GM23338 (cell line): ENCODE measurements around the gene FAM13A. TPM values are rescaled to one million over a fixed set of nuclear protein-coding genes. Genes with fewer than 3 reads are reported as not detected.

ENCODE experiments used
- ATAC-seq: fragments of 200-7000 bp; cut with Tn5 transposase; 3 replicates; pipeline ENCODE4 v1.9.1; 2020
- DNase-seq: peaks from one replicate; pipeline ENCODE4 v3.0.0-alpha.2; 2015; ENCODE audit warnings: low spot score
- H2AFZ ChIP-seq: fragments of 200-600 bp; sonication (generic); 2 replicates; pipeline ENCODE4 v1.8.0; 2016; ENCODE audit warnings: antibody characterized with exemption, mild to moderate bottlenecking, moderate library complexity
- H3F3A ChIP-seq: fragments of 200-600 bp; sonication (generic); replicated peaks from 2 replicates; pipeline ENCODE4 v1.8.0; 2017; ENCODE audit warnings: antibody characterized with exemption, mixed run types, low read depth
- H3K27ac ChIP-seq: fragments of 200-600 bp; sonication (generic); 2 replicates; pipeline ENCODE4 v1.6.1; 2016; ENCODE audit warnings: low read depth
- H3K27me3 ChIP-seq: fragments of 200-600 bp; sonication (generic); 2 replicates; pipeline ENCODE4 v1.8.0; 2016; ENCODE audit warnings: mild to moderate bottlenecking, mixed run types, moderate library complexity; ENCODE audit not compliant: insufficient read depth
- H3K36me3 ChIP-seq: fragments of 200-600 bp; sonication (generic); 2 replicates; pipeline ENCODE4 v1.8.0; 2016; ENCODE audit warnings: mild to moderate bottlenecking; ENCODE audit not compliant: insufficient read depth
- H3K4me1 ChIP-seq: fragments of 200-600 bp; sonication (generic); 2 replicates; pipeline ENCODE4 v1.8.0; 2016; ENCODE audit warnings: mild to moderate bottlenecking, moderate library complexity; ENCODE audit not compliant: insufficient read depth
- H3K4me2 ChIP-seq: fragments of 200-600 bp; sonication (generic); 2 replicates; pipeline ENCODE4 v1.7.1; 2017; ENCODE audit warnings: mixed run types
- H3K4me3 ChIP-seq: fragments of 200-600 bp; sonication (generic); 2 replicates; pipeline ENCODE4 v1.6.1; 2016; ENCODE audit warnings: mixed run types
- H3K79me2 ChIP-seq: fragments of 200-600 bp; sonication (generic); replicated peaks from 2 replicates; pipeline ENCODE4 v1.8.0; 2017; ENCODE audit warnings: mild to moderate bottlenecking; ENCODE audit not compliant: insufficient read depth
- H3K9me2 ChIP-seq: fragments of 200-600 bp; sonication (generic); 2 replicates; pipeline ENCODE4 v1.8.0; 2017; ENCODE audit not compliant: insufficient read depth
- H4K20me1 ChIP-seq: fragments of 200-600 bp; sonication (generic); replicated peaks from 2 replicates; pipeline ENCODE4 v1.8.0; 2017; ENCODE audit warnings: mild to moderate bottlenecking; ENCODE audit not compliant: insufficient read depth
- H3K27ac Mint-ChIP-seq: 2 replicates; pipeline ENCODE4 v1.8.0; 2020; ENCODE audit warnings: inconsistent platforms, mild to moderate bottlenecking, moderate library complexity, mixed read lengths
- H3K27me3 Mint-ChIP-seq: 3 replicates; pipeline ENCODE4 v1.8.0; 2022; ENCODE audit warnings: low read depth, mild to moderate bottlenecking, moderate library complexity, mixed read lengths, inconsistent platforms; ENCODE audit not compliant: insufficient read depth, poor library complexity
- H3K36me3 Mint-ChIP-seq: 3 replicates; pipeline ENCODE4 v1.8.0; 2021; ENCODE audit warnings: low read depth, mild to moderate bottlenecking, inconsistent platforms, moderate library complexity, mixed read lengths
- H3K4me1 Mint-ChIP-seq: 3 replicates; pipeline ENCODE4 v1.8.0; 2020; ENCODE audit warnings: mild to moderate bottlenecking, inconsistent platforms, mixed read lengths
- H3K4me3 Mint-ChIP-seq: 3 replicates; pipeline ENCODE4 v1.8.0; 2021; ENCODE audit warnings: moderate library complexity, mild to moderate bottlenecking, inconsistent platforms, mixed read lengths
- H3K9me3 Mint-ChIP-seq: 3 replicates; pipeline ENCODE4 v1.8.0; 2020; ENCODE audit warnings: moderate library complexity, mild to moderate bottlenecking, inconsistent platforms, mixed read lengths
- EZH2phosphoT487 ChIP-seq: fragments of 200-600 bp; sonication (generic); IDR thresholded peaks from one replicate; pipeline ENCODE4 v1.8.1; 2018; ENCODE audit warnings: antibody characterized with exemption; ENCODE audit not compliant: unreplicated experiment
- STAT1 ChIP-seq: IDR thresholded peaks from one replicate; pipeline ENCODE4 v1.6.1; 2016; ENCODE audit warnings: antibody characterized with exemption; ENCODE audit not compliant: unreplicated experiment
- ZNF114 ChIP-seq: fragments of 250-450 bp; sonication (Bioruptor Pico); IDR thresholded peaks from 2 replicates; pipeline ENCODE4 v1.5.0; 2020; ENCODE audit warnings: mild to moderate bottlenecking, moderate library complexity
- ZNF462 ChIP-seq: fragments of 250-450 bp; sonication (Bioruptor Pico); IDR thresholded peaks from 2 replicates; pipeline ENCODE4 v1.5.0; 2020; ENCODE audit warnings: mild to moderate bottlenecking, moderate library complexity
- polyA plus RNA-seq: library from polyadenylated mRNA; unstranded; fragments of >200 nt; fragmentation: Nextera tagmentation; extraction: Ambion mirVana; gene quantifications from 2 replicates; pipeline ENCODE4 v1.2.1, GENCODE V29; 2016
- total RNA-seq: library from RNA; depleted of rRNA; stranded (reverse); fragments of >200 nt; shearing (Covaris generic); gene quantifications from 2 replicates; pipeline ENCODE4 v1.2.3, GENCODE V29; 2014
- TF ChIP-seq, protein P1 (sequence below): IDR thresholded peaks from 2 replicates; pipeline ENCODE4 v1.6.1; 2016; ENCODE audit warnings: antibody characterized with exemption
- TF ChIP-seq, protein P2 (sequence below), 2 experiments: fragments of 200-600 bp in 1 of 2; sonication (generic) in 1 of 2; conservative IDR thresholded peaks; 2 replicates each; pipeline versions ENCODE4 v1.5.1 to v1.6.1; 2016 to 2017; ENCODE audit warnings: antibody characterized with exemption in 2 of 2, low read depth in 2 of 2, mild to moderate bottlenecking in 2 of 2, moderate library complexity in 1 of 2

FAM13A gene
- total and polyA plus RNA-seq, 2 experiments from 2014 or later = 13.9 to 28.4 TPM

- Histone ChIP-seq H3K27ac (no peak overlapping the region), H3F3A (no peaks in the 10 kb centered on the region), H3K9me2 (no peaks in the 10 kb centered on the region), H3K4me1 (no peaks in the 10 kb centered on the region), H3K4me3 (no peak overlapping the region), H3K79me2 (no peaks in the 10 kb centered on the region), H3K27me3 (no peaks in the 10 kb centered on the region), H3K36me3 (peaks cover 3% of the 10 kb centered on the region; the same call in 1 of the 2 replicates), H2AFZ (no peak overlapping the region), H3K4me2 (no peak overlapping the region), H4K20me1 (no peaks in the 10 kb centered on the region)
- DNase-seq = no peak
- TF ChIP-seq, protein P1, sequence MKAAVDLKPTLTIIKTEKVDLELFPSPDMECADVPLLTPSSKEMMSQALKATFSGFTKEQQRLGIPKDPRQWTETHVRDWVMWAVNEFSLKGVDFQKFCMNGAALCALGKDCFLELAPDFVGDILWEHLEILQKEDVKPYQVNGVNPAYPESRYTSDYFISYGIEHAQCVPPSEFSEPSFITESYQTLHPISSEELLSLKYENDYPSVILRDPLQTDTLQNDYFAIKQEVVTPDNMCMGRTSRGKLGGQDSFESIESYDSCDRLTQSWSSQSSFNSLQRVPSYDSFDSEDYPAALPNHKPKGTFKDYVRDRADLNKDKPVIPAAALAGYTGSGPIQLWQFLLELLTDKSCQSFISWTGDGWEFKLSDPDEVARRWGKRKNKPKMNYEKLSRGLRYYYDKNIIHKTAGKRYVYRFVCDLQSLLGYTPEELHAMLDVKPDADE = no peak
- TF ChIP-seq ZNF462 (CRISPR knock-in tag) = no peak
- TF ChIP-seq, protein P2, sequence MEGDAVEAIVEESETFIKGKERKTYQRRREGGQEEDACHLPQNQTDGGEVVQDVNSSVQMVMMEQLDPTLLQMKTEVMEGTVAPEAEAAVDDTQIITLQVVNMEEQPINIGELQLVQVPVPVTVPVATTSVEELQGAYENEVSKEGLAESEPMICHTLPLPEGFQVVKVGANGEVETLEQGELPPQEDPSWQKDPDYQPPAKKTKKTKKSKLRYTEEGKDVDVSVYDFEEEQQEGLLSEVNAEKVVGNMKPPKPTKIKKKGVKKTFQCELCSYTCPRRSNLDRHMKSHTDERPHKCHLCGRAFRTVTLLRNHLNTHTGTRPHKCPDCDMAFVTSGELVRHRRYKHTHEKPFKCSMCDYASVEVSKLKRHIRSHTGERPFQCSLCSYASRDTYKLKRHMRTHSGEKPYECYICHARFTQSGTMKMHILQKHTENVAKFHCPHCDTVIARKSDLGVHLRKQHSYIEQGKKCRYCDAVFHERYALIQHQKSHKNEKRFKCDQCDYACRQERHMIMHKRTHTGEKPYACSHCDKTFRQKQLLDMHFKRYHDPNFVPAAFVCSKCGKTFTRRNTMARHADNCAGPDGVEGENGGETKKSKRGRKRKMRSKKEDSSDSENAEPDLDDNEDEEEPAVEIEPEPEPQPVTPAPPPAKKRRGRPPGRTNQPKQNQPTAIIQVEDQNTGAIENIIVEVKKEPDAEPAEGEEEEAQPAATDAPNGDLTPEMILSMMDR (conservative IDR thresholded peaks at IDR 0.05; ENCODE audit: low read depth in 2 of 2) = no peak
- no peak for TF ChIP-seq ZNF114 (CRISPR knock-in tag)
- TF ChIP-seq STAT1 = no peak
- no peak for TF ChIP-seq EZH2phosphoT487
- Mint-ChIP-seq H3K27ac (no peak overlapping the region), H3K27me3 (no peaks in the 10 kb centered on the region), H3K4me1 (no peaks in the 10 kb centered on the region; the same call in 2 of the 3 replicates), H3K36me3 (peaks cover 21% of the 10 kb centered on the region; the same call in 2 of the 3 replicates), H3K9me3 (peaks cover 19% of the 10 kb centered on the region; the same call in 2 of the 3 replicates), H3K4me3 (no peak overlapping the region)
- no peak for ATAC-seq
These were observed 190.0 kb downstream of the FAM13A start for GRCh38 chr4:88866862-88867550.
